Measurements from ENCODE around the gene SEC31B. TPM values are rescaled to one million over a fixed set of nuclear protein-coding genes. Genes with fewer than 3 reads are reported as not detected.
A peak's percentile ranks its signal among the peaks of the same experiment; 100 is the strongest.

Gene SEC31B
- total RNA-seq (10 to 100 TPM; 47.6 to 80.6 (median 50.2) TPM), total RNA-seq (6.1 to 71.8 (median 54.4) reads per million in 29 experiments)
- 29.9 TPM for total RNA-seq (2013)

GRCh38 chr10:100519311-100520051, at the start of gene SEC31B:
SEC31B (minus strand) TSS chr10:100519861; CDS start chr10:100516952, 2,909 bp downstream.
- CTCF ChIA-PET, result interaction anchor here (0.6 to 2.6 kb wide), 28 partner anchors 7 to 306 kb away, joined by 3 to 56 read pairs (median 4); partner anchors contain the start of genes HIF1AN (in 1 of the 2), NDUFB8 (in 1 of the 2) and SCD (in 1 of the 2)
- peaks cover 21% of the 10 kb centered on the region for H3K36me3 Mint-ChIP-seq
- ATAC-seq (replicated peaks in 1 of 4) (peak in 3 of 4 experiments; percentile 18 to 20 (median 19)), DNase-seq (no peak)
- Histone ChIP-seq H3K4me1 (ENCODE audit: control insufficient read depth in 1 of 2, extremely low read depth in 1 of 2, insufficient read depth in 2 of 2, low read length in 2 of 2) (peaks cover 7 to 11% of the 10 kb centered on the region in 2 experiments), H3K27me3 (replicated peaks in 1 of 2; ENCODE audit: control insufficient read depth in 2 of 2, extremely low read depth in 1 of 2, insufficient read depth in 2 of 2, low read length in 1 of 2) (no peaks in the 10 kb centered on the region), H3K36me3 (ENCODE audit: control insufficient read depth in 2 of 2, extremely low read depth in 1 of 2, insufficient read depth in 1 of 2, low read length in 1 of 2) (peaks cover 2 to 16% of the 10 kb centered on the region in 2 donors), H3K4me3 (ENCODE audit: control insufficient read depth in 1 of 2, extremely low read depth in 1 of 2, low read length in 1 of 2) (peak within 1 kb of the TSS in 1 of 2 donors; percentile 46), H3K27ac (ENCODE audit: low read length) (no peak within 1 kb of the TSS), H3K9me3 (no peaks in the 10 kb centered on the region)
- peak within 1 kb of the TSS in 1 of 2 donors; percentile 55 for H3K27ac Mint-ChIP-seq
- no peaks in the 10 kb centered on the region for H3K27me3 Mint-ChIP-seq
- WGBS (ENCODE audit: insufficient coverage), result 62% methylated on average over 70 of the region's 72 CpGs
- H3K4me3 Mint-ChIP-seq, result peak within 1 kb of the TSS in 1 of 3 donors; percentile 17
- H3K9me3 Mint-ChIP-seq, result no peaks in the 10 kb centered on the region
- POLR2A ChIA-PET, result interaction anchor here in 1 of 2 donors (1.1 kb wide), 1 partner anchor 11 kb away, joined by 3 read pairs; no protein-coding TSS in a partner anchor
- peaks cover 11 to 16% (median 12%) of the 10 kb centered on the region in 3 donors for H3K4me1 Mint-ChIP-seq

DNA sequence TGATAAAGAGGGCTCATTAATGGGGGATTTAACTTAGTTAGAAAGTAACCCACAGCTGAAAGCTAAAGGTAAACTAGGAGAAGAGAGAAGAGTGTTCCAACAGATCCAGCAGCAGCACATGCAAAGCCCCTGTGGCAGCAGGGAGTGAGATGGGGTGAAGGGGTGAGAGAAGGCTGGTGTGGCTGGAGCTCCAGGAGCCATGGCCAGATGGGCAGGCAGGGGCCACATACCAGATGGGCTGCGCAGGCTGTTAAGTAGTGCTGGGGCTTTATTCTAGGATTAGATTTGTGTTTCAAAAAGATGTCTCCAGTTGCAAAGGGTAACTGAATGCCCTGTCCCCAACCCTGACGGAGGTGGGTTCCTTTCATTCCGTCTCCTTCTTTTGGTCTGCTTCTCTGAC, 49.3 kb upstream of the SEC31B start:
- H3K4me1 Mint-ChIP-seq, result no peaks in the 10 kb centered on the region
- no peaks in the 10 kb centered on the region for H3K36me3 Mint-ChIP-seq
- ChIA-PET POLR2A (no interaction called here), CTCF (no interaction called here)
- Histone ChIP-seq H3K27ac (ENCODE audit: low read length) (no peak overlapping the region), H3K27me3 (replicated peaks in 1 of 2; ENCODE audit: control insufficient read depth in 2 of 2, extremely low read depth in 1 of 2, insufficient read depth in 2 of 2, low read length in 1 of 2) (peaks cover 23 to 67% of the 10 kb centered on the region in 2 experiments), H3K9me3 (no peaks in the 10 kb centered on the region), H3K4me3 (ENCODE audit: control insufficient read depth in 1 of 2, extremely low read depth in 1 of 2, low read length in 1 of 2) (no peak overlapping the region), H3K4me1 (ENCODE audit: control insufficient read depth in 1 of 2, extremely low read depth in 1 of 2, insufficient read depth in 2 of 2, low read length in 2 of 2) (peaks cover 0 to 7% of the 10 kb centered on the region in 2 experiments), H3K36me3 (ENCODE audit: control insufficient read depth in 2 of 2, extremely low read depth in 1 of 2, insufficient read depth in 1 of 2, low read length in 1 of 2) (no peaks in the 10 kb centered on the region)
- DNase-seq (no peak), ATAC-seq (replicated peaks in 1 of 4) (no peak)
- H3K27me3 Mint-ChIP-seq, result peaks cover 24 to 25% of the 10 kb centered on the region in 2 donors
- H3K4me3 Mint-ChIP-seq, result no peak overlapping the region
- no peak overlapping the region for H3K27ac Mint-ChIP-seq
- H3K9me3 Mint-ChIP-seq, result no peaks in the 10 kb centered on the region
- 90% methylated on average over 3 of the region's 3 CpGs for WGBS (ENCODE audit: insufficient coverage)

DNA sequence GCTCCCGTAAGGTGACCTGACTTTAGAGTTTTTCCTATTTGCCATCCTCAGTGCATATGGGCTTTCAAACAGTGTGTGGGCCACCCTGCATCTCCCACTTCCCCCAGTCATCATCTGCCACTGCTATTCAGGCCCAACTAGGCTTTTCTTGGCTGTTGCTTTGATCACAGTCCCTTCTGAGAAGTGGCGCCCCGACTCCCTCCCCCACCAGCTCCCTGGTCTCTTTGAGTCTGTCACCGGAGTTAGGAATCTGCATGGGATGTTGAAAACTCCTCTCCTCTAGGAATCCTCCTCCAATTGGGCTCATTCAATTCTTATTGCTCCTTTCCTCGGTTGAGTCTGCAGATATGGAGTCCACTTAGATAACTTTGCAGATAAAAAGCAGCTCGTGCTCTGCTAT, 48.2 kb upstream of the SEC31B start:
- H3K4me3 ChIP-seq (ENCODE audit: control insufficient read depth in 1 of 2, extremely low read depth in 1 of 2, low read length in 1 of 2), result no peak overlapping the region
- H3K4me1 Mint-ChIP-seq, result peaks cover 3 to 4% (median 3%) of the 10 kb centered on the region in 3 donors
- H3K36me3 ChIP-seq (ENCODE audit: control insufficient read depth in 2 of 2, extremely low read depth in 1 of 2, insufficient read depth in 1 of 2, low read length in 1 of 2), result no peaks in the 10 kb centered on the region
- H3K27ac Mint-ChIP-seq, result no peak overlapping the region
- H3K4me3 Mint-ChIP-seq, result no peak overlapping the region
- 43% methylated on average over 5 of the region's 6 CpGs for WGBS (ENCODE audit: insufficient coverage)
- H3K36me3 Mint-ChIP-seq, result no peaks in the 10 kb centered on the region
- CTCF ChIA-PET, result interaction anchor here in 1 of 2 donors (0.6 kb wide), 1 partner anchor 181 kb away, joined by 3 read pairs; no protein-coding TSS in a partner anchor
- no peak for DNase-seq
- H3K27me3 ChIP-seq (replicated peaks in 1 of 2; ENCODE audit: control insufficient read depth in 2 of 2, extremely low read depth in 1 of 2, insufficient read depth in 2 of 2, low read length in 1 of 2), result peaks cover 23 to 73% of the 10 kb centered on the region in 2 experiments
- H3K27me3 Mint-ChIP-seq, result peaks cover 18 to 26% of the 10 kb centered on the region in 2 donors
- ATAC-seq (replicated peaks in 1 of 4), result no peak
- no peak overlapping the region for H3K27ac ChIP-seq (ENCODE audit: low read length)
- H3K9me3 Mint-ChIP-seq, result no peaks in the 10 kb centered on the region
- no peaks in the 10 kb centered on the region for H3K9me3 ChIP-seq
- peaks cover 0 to 9% of the 10 kb centered on the region in 2 experiments for H3K4me1 ChIP-seq (ENCODE audit: control insufficient read depth in 1 of 2, extremely low read depth in 1 of 2, insufficient read depth in 2 of 2, low read length in 2 of 2)
- POLR2A ChIA-PET, result no interaction called here

GRCh38 chr10:100567249-100567648, 47.6 kb upstream of the SEC31B start:
- H3K27ac ChIP-seq (ENCODE audit: low read length), result no peak overlapping the region
- H3K4me1 Mint-ChIP-seq, result peaks cover 4 to 5% (median 5%) of the 10 kb centered on the region in 3 donors
- H3K9me3 ChIP-seq, result no peaks in the 10 kb centered on the region
- no peak overlapping the region for H3K4me3 ChIP-seq (ENCODE audit: control insufficient read depth in 1 of 2, extremely low read depth in 1 of 2, low read length in 1 of 2)
- ChIA-PET CTCF (interaction anchor here in 1 of 2 donors (0.6 kb wide), 1 partner anchor 486 kb away, joined by 3 read pairs; no protein-coding TSS in a partner anchor), POLR2A (no interaction called here)
- no peak overlapping the region for H3K27ac Mint-ChIP-seq
- no peak overlapping the region for H3K4me3 Mint-ChIP-seq
- no peaks in the 10 kb centered on the region for H3K9me3 Mint-ChIP-seq
- H3K4me1 ChIP-seq (ENCODE audit: control insufficient read depth in 1 of 2, extremely low read depth in 1 of 2, insufficient read depth in 2 of 2, low read length in 2 of 2), result peaks cover 0 to 15% of the 10 kb centered on the region in 2 experiments
- peaks cover 15 to 25% of the 10 kb centered on the region in 2 donors for H3K27me3 Mint-ChIP-seq
- H3K36me3 Mint-ChIP-seq, result no peaks in the 10 kb centered on the region
- WGBS (ENCODE audit: insufficient coverage), result 67% methylated on average over 5 of the region's 11 CpGs
- H3K27me3 ChIP-seq (replicated peaks in 1 of 2; ENCODE audit: control insufficient read depth in 2 of 2, extremely low read depth in 1 of 2, insufficient read depth in 2 of 2, low read length in 1 of 2), result peaks cover 21 to 79% of the 10 kb centered on the region in 2 experiments
- ATAC-seq (replicated peaks in 1 of 4), result no peak
- no peaks in the 10 kb centered on the region for H3K36me3 ChIP-seq (ENCODE audit: control insufficient read depth in 2 of 2, extremely low read depth in 1 of 2, insufficient read depth in 1 of 2, low read length in 1 of 2)
- DNase-seq, result no peak

- Mint-ChIP-seq H3K27me3 (peaks cover 15 to 30% of the 10 kb centered on the region in 2 donors), H3K9me3 (no peaks in the 10 kb centered on the region), H3K4me3 (no peak overlapping the region), H3K27ac (no peak overlapping the region), H3K4me1 (peaks cover 4 to 10% (median 9%) of the 10 kb centered on the region in 3 donors), H3K36me3 (no peaks in the 10 kb centered on the region)
- peaks cover 2 to 22% of the 10 kb centered on the region in 2 experiments for H3K4me1 ChIP-seq (ENCODE audit: control insufficient read depth in 1 of 2, extremely low read depth in 1 of 2, insufficient read depth in 2 of 2, low read length in 2 of 2)
- H3K9me3 ChIP-seq, result no peaks in the 10 kb centered on the region
- ATAC-seq (replicated peaks in 1 of 4) (no peak), DNase-seq (no peak)
- no peak overlapping the region for H3K4me3 ChIP-seq (ENCODE audit: control insufficient read depth in 1 of 2, extremely low read depth in 1 of 2, low read length in 1 of 2)
- no peaks in the 10 kb centered on the region for H3K36me3 ChIP-seq (ENCODE audit: control insufficient read depth in 2 of 2, extremely low read depth in 1 of 2, insufficient read depth in 1 of 2, low read length in 1 of 2)
- ChIA-PET POLR2A (no interaction called here), CTCF (no interaction called here)
- WGBS (ENCODE audit: insufficient coverage), result 47% methylated on average over 3 of the region's 3 CpGs
- H3K27me3 ChIP-seq (replicated peaks in 1 of 2; ENCODE audit: control insufficient read depth in 2 of 2, extremely low read depth in 1 of 2, insufficient read depth in 2 of 2, low read length in 1 of 2), result peaks cover 21 to 82% of the 10 kb centered on the region in 2 experiments
- no peak overlapping the region for H3K27ac ChIP-seq (ENCODE audit: low read length)
Observed at GRCh38 chr10:100566561-100566960, 46.9 kb upstream of the SEC31B start.

DNA sequence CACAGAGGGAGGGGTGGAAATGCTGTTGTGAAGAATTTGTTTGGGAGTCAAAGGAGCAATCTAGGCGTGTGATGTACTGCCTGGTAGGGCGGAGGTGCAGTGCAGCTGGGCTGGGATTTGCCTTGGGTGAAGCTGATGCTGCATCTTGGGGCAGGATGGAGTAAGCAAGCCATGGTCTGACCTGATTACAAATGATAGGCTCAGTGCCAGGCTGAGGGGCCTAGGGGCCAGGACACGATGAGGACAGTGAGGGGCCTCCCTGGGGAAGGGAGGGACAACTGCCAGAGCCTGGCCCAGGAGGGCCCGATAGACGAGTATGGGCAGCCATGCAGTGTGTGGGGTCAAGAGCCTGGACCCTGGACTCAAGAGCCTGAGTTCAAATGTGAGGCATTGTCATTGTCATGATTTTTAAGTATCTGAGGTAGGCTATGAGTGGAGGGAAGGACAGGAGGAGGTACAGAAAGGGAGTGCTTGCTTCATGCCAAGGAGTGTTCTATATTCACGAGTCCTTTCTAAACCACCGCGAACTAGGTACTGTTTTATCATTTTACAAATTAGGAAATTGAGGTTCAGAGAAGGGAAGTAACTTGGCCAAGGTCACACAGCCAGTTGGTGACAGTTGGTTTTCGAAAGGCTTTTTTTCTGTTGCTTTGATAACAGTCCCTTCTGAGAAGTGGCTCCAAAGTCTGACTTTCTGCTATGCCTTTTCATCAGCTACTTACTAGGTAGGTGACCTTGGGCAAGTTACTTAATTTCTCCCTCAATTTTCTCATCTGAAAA, 45.7 kb upstream of the SEC31B start:
- WGBS (ENCODE audit: insufficient coverage), result 80% methylated on average over 5 of the region's 9 CpGs
- peaks cover 3 to 25% of the 10 kb centered on the region in 2 experiments for H3K4me1 ChIP-seq (ENCODE audit: control insufficient read depth in 1 of 2, extremely low read depth in 1 of 2, insufficient read depth in 2 of 2, low read length in 2 of 2)
- H3K27ac ChIP-seq (ENCODE audit: low read length), result no peak overlapping the region
- ATAC-seq (replicated peaks in 1 of 4), result no peak
- no peak overlapping the region for H3K27ac Mint-ChIP-seq
- H3K36me3 ChIP-seq (ENCODE audit: control insufficient read depth in 2 of 2, extremely low read depth in 1 of 2, insufficient read depth in 1 of 2, low read length in 1 of 2), result no peaks in the 10 kb centered on the region
- H3K9me3 ChIP-seq, result no peaks in the 10 kb centered on the region
- no peaks in the 10 kb centered on the region for H3K9me3 Mint-ChIP-seq
- no peaks in the 10 kb centered on the region for H3K36me3 Mint-ChIP-seq
- H3K4me3 Mint-ChIP-seq, result no peak overlapping the region
- ChIA-PET POLR2A (no interaction called here), CTCF (no interaction called here)
- H3K4me1 Mint-ChIP-seq, result peaks cover 10 to 19% (median 13%) of the 10 kb centered on the region in 3 donors
- no peak for DNase-seq
- H3K27me3 Mint-ChIP-seq, result peaks cover 15 to 37% of the 10 kb centered on the region in 2 donors
- no peak overlapping the region for H3K4me3 ChIP-seq (ENCODE audit: control insufficient read depth in 1 of 2, extremely low read depth in 1 of 2, low read length in 1 of 2)
- H3K27me3 ChIP-seq (replicated peaks in 1 of 2; ENCODE audit: control insufficient read depth in 2 of 2, extremely low read depth in 1 of 2, insufficient read depth in 2 of 2, low read length in 1 of 2), result peaks cover 15 to 73% of the 10 kb centered on the region in 2 experiments
